ENCODE results near the gene SEL1L3. TPM values are rescaled to one million over a fixed set of nuclear protein-coding genes. Genes with fewer than 3 reads are reported as not detected.
A peak's percentile ranks its signal among the peaks of the same experiment; 100 is the strongest.

The SEL1L3 gene
- total and polyA plus RNA-seq, 7 donors, result 3.5 to 65.6 (median 8.1) TPM

- H3K36me3 ChIP-seq, result no peaks in the 10 kb centered on the region
- intact Hi-C loops (cut with DNase I), result no loop called here
- no peaks in the 10 kb centered on the region for H3K9me3 ChIP-seq
- no peaks in the 10 kb centered on the region for H3K27me3 ChIP-seq
- no peaks in the 10 kb centered on the region for H3K4me1 ChIP-seq
- 43 to 64% methylated on average over 22 of the region's 22 CpGs for WGBS, 2 donors
- DNase-seq, result peak; percentile 67
- no peak overlapping the region for H3K27ac ChIP-seq
- TF ChIP-seq EP300 (IDR thresholded peaks at IDR 0.05) (no peak), POLR2A (IDR thresholded peaks at IDR 0.05) (no peak), POLR2AphosphoS5 (IDR thresholded peaks at IDR 0.05) (no peak)
- peak overlapping the region in 1 of 4 donors; percentile 8 for H3K4me3 ChIP-seq
Measured at GRCh38 chr4:25843340-25844097, 19.3 kb downstream of the SEL1L3 start.

GRCh38 chr4:25842229-25842845, 20.5 kb downstream of the SEL1L3 start:
- 57 to 86% methylated on average over 5 of the region's 5 CpGs for WGBS, 2 donors
- no peaks in the 10 kb centered on the region for H3K4me1 ChIP-seq
- no peaks in the 10 kb centered on the region for H3K9me3 ChIP-seq
- no peaks in the 10 kb centered on the region for H3K27me3 ChIP-seq
- intact Hi-C loops (cut with DNase I), result no loop called here
- DNase-seq, result no peak
- TF ChIP-seq EP300 (IDR thresholded peaks at IDR 0.05), result no peak
- H3K27ac ChIP-seq, result no peak overlapping the region
- H3K4me3 ChIP-seq, result no peak overlapping the region
- H3K36me3 ChIP-seq, result no peaks in the 10 kb centered on the region

GRCh38 chr4:25839687-25840086, 23.1 kb downstream of the SEL1L3 start:
- DNase-seq, result no peak
- TF ChIP-seq POLR2AphosphoS5 (IDR thresholded peaks at IDR 0.05) (no peak), POLR2A (IDR thresholded peaks at IDR 0.05) (no peak), CTCF (IDR thresholded peaks at IDR 0.05) (no peak), EP300 (IDR thresholded peaks at IDR 0.05) (no peak)
- Histone ChIP-seq H3K27ac (no peak overlapping the region), H3K27me3 (no peaks in the 10 kb centered on the region), H3K4me3 (no peak overlapping the region), H3K9me3 (no peaks in the 10 kb centered on the region), H3K4me1 (no peaks in the 10 kb centered on the region), H3K36me3 (no peaks in the 10 kb centered on the region)
- intact Hi-C loops (cut with DNase I), result no loop called here
- WGBS, 2 donors, result 94 to 95% methylated on average over 12 of the region's 12 CpGs

- DNase-seq, result no peak
- H3K36me3 ChIP-seq, result no peaks in the 10 kb centered on the region
- no peaks in the 10 kb centered on the region for H3K27me3 ChIP-seq
- WGBS, 2 donors, result 92 to 97% methylated on average over 8 of the region's 8 CpGs
- H3K9me3 ChIP-seq, result no peaks in the 10 kb centered on the region
- H3K27ac ChIP-seq, result no peak overlapping the region
- H3K4me3 ChIP-seq, result no peak overlapping the region
- intact Hi-C loops (cut with DNase I), result no loop called here
- TF ChIP-seq EP300 (IDR thresholded peaks at IDR 0.05) (no peak), CTCF (IDR thresholded peaks at IDR 0.05) (no peak), POLR2AphosphoS5 (IDR thresholded peaks at IDR 0.05) (no peak), POLR2A (IDR thresholded peaks at IDR 0.05) (no peak)
- H3K4me1 ChIP-seq, result no peaks in the 10 kb centered on the region
Measured at GRCh38 chr4:25839233-25839632, 23.6 kb downstream of the SEL1L3 start.

- Histone ChIP-seq H3K27ac (no peak overlapping the region), H3K4me3 (no peak overlapping the region), H3K36me3 (no peaks in the 10 kb centered on the region), H3K4me1 (no peaks in the 10 kb centered on the region), H3K27me3 (no peaks in the 10 kb centered on the region), H3K9me3 (no peaks in the 10 kb centered on the region)
- no peak for DNase-seq
- WGBS, 2 donors, result 84 to 92% methylated on average over 8 of the region's 8 CpGs
- TF ChIP-seq POLR2AphosphoS5 (IDR thresholded peaks at IDR 0.05), result no peak
- TF ChIP-seq CTCF (IDR thresholded peaks at IDR 0.05), result no peak
- no peak for TF ChIP-seq POLR2A (IDR thresholded peaks at IDR 0.05)
- TF ChIP-seq EP300 (IDR thresholded peaks at IDR 0.05), result no peak
- intact Hi-C loops (cut with DNase I), result no loop called here
Measured at GRCh38 chr4:25838526-25838925, 24.3 kb downstream of the SEL1L3 start.

Data from sigmoid colon (tissue), 7 donors.